ENCODE results near the gene MYH7B.

- TF ChIP-seq ARNT (IDR thresholded peaks at IDR 0.05) (no peak), L3MBTL2 (conservative IDR thresholded peaks at IDR 0.05) (no peak), HDGF (IDR thresholded peaks at IDR 0.05; ENCODE audit: borderline replicate concordance) (no peak), SUZ12 (IDR thresholded peaks at IDR 0.05) (no peak)
Observed at GRCh38 chr20:34927736-34928135, 27.9 kb upstream of the MYH7B start.
